GM23248 (cell line): ENCODE data around the gene CPEB3. TPM values are rescaled to one million over a fixed set of nuclear protein-coding genes. Genes with fewer than 3 reads are reported as not detected.
"Not testable (repeated sequence)": the region's sequence is repeated elsewhere in the genome, so short reads cannot be mapped to it uniquely, and the experiment has no call there.

ENCODE experiments used
- DNase-seq: peaks from one replicate; pipeline ENCODE4 v3.0.0-alpha.2; 2015
- H2AFZ ChIP-seq: fragments of 200-600 bp; sonication (generic); 2 replicates; pipeline ENCODE4 v1.6.1; 2016; ENCODE audit warnings: antibody characterized with exemption
- H3F3A ChIP-seq: fragments of 200-600 bp; sonication (generic); 2 replicates; pipeline ENCODE4 v1.6.1; 2016; ENCODE audit warnings: mild to moderate bottlenecking, antibody characterized with exemption, mixed run types; ENCODE audit not compliant: insufficient read depth
- H3K27ac ChIP-seq: fragments of 200-600 bp; sonication (generic); 2 replicates; pipeline ENCODE4 v1.5.1; 2016; ENCODE audit warnings: mild to moderate bottlenecking
- H3K27me3 ChIP-seq: fragments of 200-600 bp; sonication (generic); replicated peaks from 2 replicates; pipeline ENCODE4 v1.6.1; 2016; ENCODE audit warnings: mild to moderate bottlenecking; ENCODE audit not compliant: insufficient read depth
- H3K36me3 ChIP-seq: fragments of 200-600 bp; sonication (generic); 2 replicates; pipeline ENCODE4 v1.6.1; 2016; ENCODE audit warnings: low read depth, mild to moderate bottlenecking
- H3K4me1 ChIP-seq: fragments of 200-600 bp; sonication (generic); 2 replicates; pipeline ENCODE4 v1.6.1; 2016; ENCODE audit warnings: mild to moderate bottlenecking; ENCODE audit not compliant: insufficient read depth
- H3K4me2 ChIP-seq: fragments of 200-600 bp; sonication (generic); one replicate; pipeline ENCODE4 v1.6.1; 2016; ENCODE audit warnings: mild to moderate bottlenecking; ENCODE audit not compliant: unreplicated experiment
- H3K4me3 ChIP-seq: fragments of 200-600 bp; sonication (generic); 2 replicates; pipeline ENCODE4 v1.5.1; 2016; ENCODE audit warnings: mild to moderate bottlenecking
- H3K79me2 ChIP-seq: fragments of 200-600 bp; sonication (generic); 2 replicates; pipeline ENCODE4 v1.6.1; 2016; ENCODE audit warnings: mild to moderate bottlenecking; ENCODE audit not compliant: insufficient read depth
- H3K9ac ChIP-seq: fragments of 200-600 bp; sonication (generic); 2 replicates; pipeline ENCODE4 v1.6.1; 2016; ENCODE audit warnings: mild to moderate bottlenecking
- H3K9me2 ChIP-seq: fragments of 200-600 bp; sonication (generic); 2 replicates; pipeline ENCODE4 v1.6.1; 2016; ENCODE audit warnings: mixed run types, mild to moderate bottlenecking, moderate library complexity; ENCODE audit not compliant: insufficient read depth
- H3K9me3 ChIP-seq: fragments of 200-600 bp; sonication (generic); one replicate; pipeline ENCODE4 v1.6.1; 2017; ENCODE audit warnings: low read depth
- H4K20me1 ChIP-seq: fragments of 200-600 bp; sonication (generic); 2 replicates; pipeline ENCODE4 v1.6.0; 2016; ENCODE audit not compliant: insufficient read depth
- EZH2 ChIP-seq: fragments of 200-600 bp; sonication (generic); IDR thresholded peaks from 2 replicates; pipeline ENCODE4 v1.6.1; 2018; ENCODE audit warnings: antibody characterized with exemption, mild to moderate bottlenecking; ENCODE audit not compliant: insufficient read depth, poor library complexity, severe bottlenecking
- EZH2phosphoT487 ChIP-seq: fragments of 200-600 bp; sonication (generic); IDR thresholded peaks from 2 replicates; pipeline ENCODE4 v1.6.1; 2018; ENCODE audit warnings: antibody characterized with exemption, moderate library complexity, mild to moderate bottlenecking, low read depth; ENCODE audit not compliant: insufficient read depth
- WGBS, 2 experiments: methylation state at CpG; one replicate each; pipeline ENCODE4 v1.1.6; 2015 to 2017; ENCODE audit warnings: low lambda C conversion rate in 2 of 2, low coverage in 1 of 2; ENCODE audit errors: missing lambda C conversion rate in 2 of 2; 5-methylcytosine and 5-hydroxymethylcytosine counted together
- in situ Hi-C: fragments of 300-500 bp; cut with MboI; formaldehyde crosslinking; loops from 2 replicates; pipeline ENCODE4 v1.15.0; 2020
- polyA plus RNA-seq: library from polyadenylated mRNA; unstranded; fragments of >200 nt; fragmentation: Nextera tagmentation; extraction: Ambion mirVana; gene quantifications from 2 replicates; pipeline ENCODE4 v1.2.1, GENCODE V29; 2016
- total RNA-seq: library from RNA; depleted of rRNA; stranded (reverse); fragments of >200 nt; shearing (Covaris generic); gene quantifications from 2 replicates; pipeline ENCODE4 v1.2.3, GENCODE V29; 2014

Gene CPEB3
- total and polyA plus RNA-seq, 2 experiments from 2014 or later, result 0.60 to 1.1 TPM

- Histone ChIP-seq H3K9me2 (no peaks in the 10 kb centered on the region), H3K4me3 (no peak overlapping the region), H3K9me3 (no peaks in the 10 kb centered on the region), H3K4me1 (0 out of 2 replicates have a peak, but pooled peaks cover 4% of the 10 kb centered on the region), H2AFZ (no peak overlapping the region), H3K9ac (no peak overlapping the region), H3K36me3 (no peaks in the 10 kb centered on the region), H3K4me2 (no peak overlapping the region), H4K20me1 (no peaks in the 10 kb centered on the region), H3K27ac (no peak overlapping the region), H3F3A (no peaks in the 10 kb centered on the region), H3K79me2 (no peaks in the 10 kb centered on the region), H3K27me3 (no peaks in the 10 kb centered on the region)
- in situ Hi-C loops, result no loop called here
- TF ChIP-seq EZH2, result no peak
- TF ChIP-seq EZH2phosphoT487, result no peak
- DNase-seq, result no peak
- 55 to 69% methylated on average over 1 of the region's 1 CpG for WGBS, 2 experiments
These were observed 144.8 kb downstream of the CPEB3 start for GRCh38 chr10:92146107-92146506.

- no peaks in the 10 kb centered on the region for H3F3A ChIP-seq
- no peak for TF ChIP-seq EZH2phosphoT487
- TF ChIP-seq EZH2, result no peak
These were observed 147.9 kb downstream of the CPEB3 start for GRCh38 chr10:92142949-92143348.

GRCh38 chr10:92142512-92142911, 148.4 kb downstream of the CPEB3 start:
- Histone ChIP-seq H3K36me3 (no peaks in the 10 kb centered on the region), H3F3A (no peaks in the 10 kb centered on the region), H3K79me2 (no peaks in the 10 kb centered on the region), H3K9ac (no peak overlapping the region), H3K27me3 (no peaks in the 10 kb centered on the region), H3K27ac (no peak overlapping the region), H3K9me2 (no peaks in the 10 kb centered on the region), H2AFZ (no peak overlapping the region), H3K9me3 (no peaks in the 10 kb centered on the region), H3K4me2 (no peak overlapping the region), H3K4me1 (0 out of 2 replicates have a peak, but pooled peaks cover 4% of the 10 kb centered on the region), H4K20me1 (no peaks in the 10 kb centered on the region), H3K4me3 (no peak overlapping the region)
- DNase-seq, result no peak
- TF ChIP-seq EZH2 (no peak), EZH2phosphoT487 (no peak)
- 51 to 63% methylated on average over 1 of the region's 1 CpG for WGBS, 2 experiments
- in situ Hi-C loops, result no loop called here

More at GRCh38 chr10:92142949-92143348, 147.9 kb downstream of the CPEB3 start:
- no peaks in the 10 kb centered on the region for H4K20me1 ChIP-seq
- H2AFZ ChIP-seq, result no peak overlapping the region
- H3K36me3 ChIP-seq, result no peaks in the 10 kb centered on the region
- no peak for DNase-seq
- no peak overlapping the region for H3K9ac ChIP-seq
- no peak overlapping the region for H3K27ac ChIP-seq
- no peaks in the 10 kb centered on the region for H3K9me2 ChIP-seq
- WGBS, 2 experiments, result 96 to 98% methylated on average over 3 of the region's 3 CpGs
- H3K9me3 ChIP-seq, result no peaks in the 10 kb centered on the region
- H3K4me3 ChIP-seq, result no peak overlapping the region
- no peaks in the 10 kb centered on the region for H3K27me3 ChIP-seq
- no peaks in the 10 kb centered on the region for H3K79me2 ChIP-seq
- H3K4me1 ChIP-seq, result 0 out of 2 replicates have a peak, but pooled peaks cover 4% of the 10 kb centered on the region
- in situ Hi-C loops, result no loop called here
- no peak overlapping the region for H3K4me2 ChIP-seq

GRCh38 chr10:92141147-92141546, 149.7 kb downstream of the CPEB3 start:
- H3K4me3 ChIP-seq, DNase-seq, H3K36me3 ChIP-seq, H3K9me3 ChIP-seq, H2AFZ ChIP-seq, H3K4me1 ChIP-seq, H3K9me2 ChIP-seq, H3K27me3 ChIP-seq, H3K27ac ChIP-seq, in situ Hi-C loops, H3K9ac ChIP-seq, H4K20me1 ChIP-seq, H3K4me2 ChIP-seq, H3K79me2 ChIP-seq, H3F3A ChIP-seq: not testable (repeated sequence)
- 50 to 96% methylated on average over 1 to 2 of the region's 3 CpGs for WGBS, 2 experiments

GRCh38 chr10:92134049-92134448, 156.8 kb downstream of the CPEB3 start:
- H3K4me3 ChIP-seq, H3K9me2 ChIP-seq, H3K27me3 ChIP-seq, in situ Hi-C loops, H2AFZ ChIP-seq, H3K36me3 ChIP-seq, H3K9ac ChIP-seq, H3K9me3 ChIP-seq, H3K4me2 ChIP-seq, H4K20me1 ChIP-seq, H3K27ac ChIP-seq, H3F3A ChIP-seq, DNase-seq, H3K4me1 ChIP-seq, H3K79me2 ChIP-seq: not testable (repeated sequence)
- WGBS, 2 experiments, result 93 to 97% methylated on average over 1 of the region's 1 CpG
